Measurements from ENCODE around the gene KCNH5.

Gene KCNH5

DNA sequence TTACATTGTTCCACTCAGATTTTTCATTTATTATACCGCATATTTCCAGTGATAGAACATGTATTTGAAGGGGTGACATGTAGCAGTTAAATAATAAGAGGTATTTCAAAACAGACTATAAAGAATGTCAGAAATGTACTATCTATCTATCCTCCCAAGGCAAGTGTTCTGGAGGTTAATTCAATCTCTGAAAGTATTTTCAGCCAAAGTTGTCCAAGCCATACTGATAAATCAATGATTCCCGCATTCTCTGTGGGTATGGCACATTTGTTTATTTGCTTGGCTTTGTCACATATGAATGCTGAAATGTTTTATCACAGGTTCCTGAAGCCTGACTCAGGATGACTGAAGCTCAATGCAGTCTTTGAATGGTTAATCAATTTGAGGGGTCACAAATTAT lies 35.8 kb downstream of the KCNH5 start:
- DNase-seq (ENCODE audit: low read depth) = no peak
- H3K4me3 ChIP-seq (ENCODE audit: low read depth, low read length) = no peak overlapping the region
- TF ChIP-seq, protein P1, sequence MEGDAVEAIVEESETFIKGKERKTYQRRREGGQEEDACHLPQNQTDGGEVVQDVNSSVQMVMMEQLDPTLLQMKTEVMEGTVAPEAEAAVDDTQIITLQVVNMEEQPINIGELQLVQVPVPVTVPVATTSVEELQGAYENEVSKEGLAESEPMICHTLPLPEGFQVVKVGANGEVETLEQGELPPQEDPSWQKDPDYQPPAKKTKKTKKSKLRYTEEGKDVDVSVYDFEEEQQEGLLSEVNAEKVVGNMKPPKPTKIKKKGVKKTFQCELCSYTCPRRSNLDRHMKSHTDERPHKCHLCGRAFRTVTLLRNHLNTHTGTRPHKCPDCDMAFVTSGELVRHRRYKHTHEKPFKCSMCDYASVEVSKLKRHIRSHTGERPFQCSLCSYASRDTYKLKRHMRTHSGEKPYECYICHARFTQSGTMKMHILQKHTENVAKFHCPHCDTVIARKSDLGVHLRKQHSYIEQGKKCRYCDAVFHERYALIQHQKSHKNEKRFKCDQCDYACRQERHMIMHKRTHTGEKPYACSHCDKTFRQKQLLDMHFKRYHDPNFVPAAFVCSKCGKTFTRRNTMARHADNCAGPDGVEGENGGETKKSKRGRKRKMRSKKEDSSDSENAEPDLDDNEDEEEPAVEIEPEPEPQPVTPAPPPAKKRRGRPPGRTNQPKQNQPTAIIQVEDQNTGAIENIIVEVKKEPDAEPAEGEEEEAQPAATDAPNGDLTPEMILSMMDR (IDR thresholded peaks at IDR 0.05; ENCODE audit: control insufficient read depth, extremely low read depth, insufficient read depth) = no peak

DNA sequence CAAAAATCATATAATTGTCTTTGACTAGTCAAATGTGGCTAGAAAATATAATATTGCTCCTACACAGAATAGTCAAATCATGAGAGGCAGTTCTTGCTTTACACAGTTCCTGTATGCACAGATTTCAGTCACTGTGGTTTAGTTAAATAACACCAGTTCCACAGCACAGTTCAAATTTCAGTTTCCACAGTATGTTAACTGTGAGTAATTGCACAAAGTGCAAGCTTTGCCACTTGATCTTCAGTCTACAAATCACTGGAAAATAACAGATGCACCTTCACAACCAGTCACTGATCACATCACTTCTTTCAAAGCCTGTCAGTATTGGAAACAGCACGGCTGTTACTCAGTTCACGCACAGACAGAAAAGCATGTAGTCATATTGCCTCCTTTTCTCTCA lies 38.7 kb downstream of the KCNH5 start:
- no peak overlapping the region for H3K4me3 ChIP-seq (ENCODE audit: low read depth, low read length)
- no peak for DNase-seq (ENCODE audit: low read depth)
- TF ChIP-seq, protein P1 (IDR thresholded peaks at IDR 0.05; ENCODE audit: control insufficient read depth, extremely low read depth, insufficient read depth) = no peak

DNA sequence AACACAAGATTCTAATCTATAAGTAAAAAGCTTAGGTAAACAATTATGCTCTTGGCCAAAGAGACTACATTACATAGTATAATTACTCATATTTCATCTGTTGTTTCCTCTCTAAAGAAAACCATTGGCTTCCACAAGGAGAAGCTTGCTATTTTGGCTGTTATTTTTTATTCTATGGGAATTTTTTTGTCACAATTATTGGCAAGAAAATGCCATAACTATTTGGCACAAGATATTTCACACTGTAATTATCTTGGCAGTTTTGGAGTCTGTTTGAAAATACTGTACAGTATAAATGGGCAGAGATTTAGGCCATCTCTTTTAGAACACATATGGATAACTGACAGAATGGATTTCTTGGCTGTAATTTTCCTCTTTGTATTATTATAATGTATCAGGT lies 51.2 kb downstream of the KCNH5 start:
- TF ChIP-seq, protein P1 (IDR thresholded peaks at IDR 0.05; ENCODE audit: control insufficient read depth, extremely low read depth, insufficient read depth) = no peak
- no peak for DNase-seq (ENCODE audit: low read depth)
- no peak overlapping the region for H3K4me3 ChIP-seq (ENCODE audit: low read depth, low read length)

DNA sequence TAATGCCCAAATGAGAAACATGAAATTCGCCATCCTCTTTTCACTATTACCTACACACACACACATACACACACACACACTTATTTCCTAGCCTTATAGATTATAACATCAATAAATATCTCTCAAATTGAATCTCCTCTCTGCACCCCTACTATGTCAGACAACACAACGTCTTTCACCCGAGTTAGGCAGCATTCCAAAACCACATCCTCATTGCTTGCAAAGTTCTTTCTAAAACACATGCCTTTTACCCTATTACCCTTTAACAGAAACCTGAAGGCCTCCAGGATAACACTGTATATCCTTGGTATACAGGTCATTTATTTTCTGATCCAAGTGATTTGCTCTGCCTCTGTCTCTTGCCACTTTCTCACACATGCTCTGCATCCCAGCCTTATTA lies 56.3 kb downstream of the KCNH5 start:
- DNase-seq (ENCODE audit: low read depth) = no peak
- no peak overlapping the region for H3K4me3 ChIP-seq (ENCODE audit: low read depth, low read length)
- TF ChIP-seq, protein P1 (IDR thresholded peaks at IDR 0.05; ENCODE audit: control insufficient read depth, extremely low read depth, insufficient read depth) = no peak

DNA sequence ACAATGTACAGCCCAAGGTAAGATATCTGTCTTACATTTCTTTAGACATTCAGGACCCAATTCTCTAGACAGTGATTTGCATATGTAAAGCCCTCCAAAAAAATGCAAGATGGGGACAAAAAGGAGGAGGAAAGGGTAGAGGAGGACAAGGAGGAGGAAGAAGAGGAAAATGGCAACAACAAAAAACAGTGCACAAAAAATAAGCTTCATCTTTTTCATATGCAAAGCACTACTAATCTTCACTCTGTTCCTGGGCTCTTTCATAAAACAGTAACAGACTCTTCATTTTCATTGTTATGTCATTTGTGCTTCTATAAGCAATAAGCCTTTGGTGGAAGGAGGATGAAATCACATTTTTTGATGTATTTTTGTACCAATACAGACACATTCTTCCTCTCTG lies 61.4 kb downstream of the KCNH5 start:
- DNase-seq (ENCODE audit: low read depth) = no peak
- H3K4me3 ChIP-seq (ENCODE audit: low read depth, low read length) = no peak overlapping the region
- TF ChIP-seq, protein P1 (IDR thresholded peaks at IDR 0.05; ENCODE audit: control insufficient read depth, extremely low read depth, insufficient read depth) = no peak

DNA sequence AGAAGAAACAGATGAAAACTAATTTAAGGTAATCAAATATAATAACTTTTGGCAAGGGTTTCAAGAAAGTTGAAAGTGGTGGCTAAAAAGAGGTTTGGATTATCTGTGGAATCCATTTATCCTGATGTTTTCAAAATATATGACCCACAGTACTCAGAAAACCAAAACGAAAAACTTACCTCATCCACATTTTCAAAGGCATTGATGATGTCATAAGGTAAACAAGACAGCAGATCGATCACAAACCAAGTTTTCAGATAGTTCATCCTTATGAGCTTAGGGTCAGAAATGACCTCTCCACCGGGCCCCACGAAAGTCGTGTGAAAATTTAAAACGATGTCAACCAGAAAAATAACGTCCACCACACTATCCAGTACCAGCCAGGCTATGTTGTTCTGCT lies 64.6 kb downstream of the KCNH5 start:
- DNase-seq (ENCODE audit: low read depth) = no peak

DNA sequence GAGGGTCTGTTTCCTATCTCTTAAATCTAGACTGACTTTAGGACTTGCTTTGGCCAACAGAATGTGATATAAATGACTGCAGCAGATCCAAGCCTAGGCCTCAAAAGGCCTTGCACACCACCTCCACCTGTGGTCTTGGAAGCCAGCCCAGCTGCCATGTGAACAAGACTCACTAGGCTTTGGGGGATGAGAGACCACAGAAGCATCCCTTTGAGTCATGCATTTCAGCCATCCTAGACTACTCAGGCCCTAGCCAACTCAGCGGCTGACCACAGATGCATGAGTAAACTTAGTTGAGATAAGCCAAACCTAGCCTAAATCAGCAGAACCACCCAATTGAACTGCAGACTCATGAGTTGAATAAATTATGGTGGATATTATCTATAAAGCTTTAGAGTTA lies 87.7 kb downstream of the KCNH5 start:
- no peak overlapping the region for H3K4me3 ChIP-seq (ENCODE audit: low read depth, low read length)
- TF ChIP-seq, protein P1 (IDR thresholded peaks at IDR 0.05; ENCODE audit: control insufficient read depth, extremely low read depth, insufficient read depth) = no peak
- DNase-seq (ENCODE audit: low read depth) = no peak

More for the DNA sequence above, 64.6 kb downstream of the KCNH5 start:
- TF ChIP-seq, protein P1 (IDR thresholded peaks at IDR 0.05; ENCODE audit: control insufficient read depth, extremely low read depth, insufficient read depth) = no peak
- H3K4me3 ChIP-seq (ENCODE audit: low read depth, low read length) = no peak overlapping the region
